Head of caudate nucleus (tissue), 42 donors: ENCODE data around the gene VAV1.
"Not testable (repeated sequence)": the region's sequence is repeated elsewhere in the genome, so short reads cannot be mapped to it uniquely, and the experiment has no call there.

Experiments
- DNase-seq, 42 donors: peaks; one replicate each; pipeline versions ENCODE4 v3.0.0 to v3.0.0-alpha.2; 2020 to 2021; ENCODE audit warnings: mixed read lengths in 7 of 42
- intact Hi-C: fragments of 100-400 bp; cut with DNase I; formaldehyde crosslinking; loops from one replicate; pipeline ENCODE4 v1.15.0; 2022

The VAV1 gene

DNA sequence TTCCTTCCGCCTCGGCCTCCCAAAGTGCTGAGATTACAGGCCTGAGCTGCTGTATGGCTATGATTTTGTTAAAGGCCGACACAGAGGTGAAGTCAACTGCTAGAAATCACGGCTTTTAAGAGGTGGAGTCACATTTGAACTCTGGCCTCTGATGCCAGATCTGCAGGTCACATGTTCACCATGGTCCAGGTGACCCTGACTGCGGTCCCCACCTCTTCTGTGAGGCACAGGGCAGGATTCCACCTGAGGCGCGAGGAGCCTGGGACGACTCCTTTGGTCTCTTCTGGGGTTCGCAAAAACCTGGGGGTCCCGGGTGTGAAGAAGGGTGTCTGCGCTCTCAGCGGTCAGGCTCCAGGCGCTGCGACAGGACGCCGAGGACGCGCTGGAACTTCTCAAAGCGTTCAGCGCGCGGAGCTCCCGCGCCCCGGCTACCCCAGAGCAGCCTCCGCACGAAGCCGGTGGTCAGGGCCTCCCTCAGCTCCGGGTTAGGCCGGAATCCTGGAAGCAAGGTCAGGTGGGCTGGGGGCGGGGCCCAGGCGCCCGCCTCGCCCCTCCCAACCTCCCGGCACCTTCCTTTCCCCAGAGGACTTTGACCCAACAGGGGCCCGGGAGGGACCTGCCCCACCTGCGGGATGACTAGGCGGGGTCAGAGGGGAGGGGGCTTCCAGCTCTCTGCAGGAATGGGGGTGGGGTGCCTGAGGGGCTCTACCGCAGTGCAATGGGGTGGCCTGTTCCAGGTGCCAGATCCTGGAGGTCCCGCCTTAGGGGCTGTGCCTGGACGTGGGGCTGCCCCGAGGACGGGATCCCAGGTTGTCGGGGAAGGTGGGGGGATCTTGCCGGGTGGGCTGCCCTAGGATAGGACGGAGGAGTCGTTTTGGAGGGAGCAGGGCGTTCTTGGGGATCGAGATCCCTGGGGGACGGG lies 20.0 kb upstream of the VAV1 start:
- intact Hi-C loops: loop anchor here (10.0 kb wide), 1 partner anchor 118 kb away; no protein-coding TSS in a partner anchor
- no peak for DNase-seq

GRCh38 chr19:6753178-6754031 lies 19.1 kb upstream of the VAV1 start:
- intact Hi-C loops: loop anchor here (10.0 kb wide), 1 partner anchor 119 kb away; no protein-coding TSS in a partner anchor
- peak in 22 of 42 donors; percentile 11 to 68 (median 44) for DNase-seq

DNA sequence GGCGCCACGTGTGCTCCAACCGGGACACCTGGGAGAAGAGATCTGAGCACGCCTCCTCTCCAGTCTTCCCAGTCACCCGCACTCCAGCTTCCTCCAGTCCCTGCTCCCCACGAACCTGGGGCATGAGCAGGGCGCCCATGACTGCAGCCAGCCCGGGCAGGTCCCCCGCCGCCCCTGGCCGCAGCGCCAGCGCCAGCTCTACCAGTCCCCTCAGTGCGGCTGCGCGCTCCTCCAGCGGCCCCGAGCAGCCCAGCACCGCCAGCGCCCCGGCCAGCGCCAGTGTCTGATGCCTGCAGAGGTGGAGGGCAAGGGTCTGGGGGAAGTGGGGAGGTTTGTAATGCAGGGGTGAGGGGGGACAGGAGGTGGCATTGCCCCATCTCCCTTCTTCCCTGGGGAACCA lies 18.4 kb upstream of the VAV1 start:
- DNase-seq: no peak
- intact Hi-C loops: loop anchor here (10.0 kb wide), 1 partner anchor 119 kb away; no protein-coding TSS in a partner anchor

- no peak for DNase-seq
- intact Hi-C loops: loop anchor here (10.0 kb wide), 1 partner anchor 120 kb away; no protein-coding TSS in a partner anchor
These were observed 17.6 kb upstream of the VAV1 start for GRCh38 chr19:6754653-6755463.

- no peak for DNase-seq
- intact Hi-C loops: no loop called here
These were observed 11.9 kb upstream of the VAV1 start for GRCh38 chr19:6760606-6761005.

DNA sequence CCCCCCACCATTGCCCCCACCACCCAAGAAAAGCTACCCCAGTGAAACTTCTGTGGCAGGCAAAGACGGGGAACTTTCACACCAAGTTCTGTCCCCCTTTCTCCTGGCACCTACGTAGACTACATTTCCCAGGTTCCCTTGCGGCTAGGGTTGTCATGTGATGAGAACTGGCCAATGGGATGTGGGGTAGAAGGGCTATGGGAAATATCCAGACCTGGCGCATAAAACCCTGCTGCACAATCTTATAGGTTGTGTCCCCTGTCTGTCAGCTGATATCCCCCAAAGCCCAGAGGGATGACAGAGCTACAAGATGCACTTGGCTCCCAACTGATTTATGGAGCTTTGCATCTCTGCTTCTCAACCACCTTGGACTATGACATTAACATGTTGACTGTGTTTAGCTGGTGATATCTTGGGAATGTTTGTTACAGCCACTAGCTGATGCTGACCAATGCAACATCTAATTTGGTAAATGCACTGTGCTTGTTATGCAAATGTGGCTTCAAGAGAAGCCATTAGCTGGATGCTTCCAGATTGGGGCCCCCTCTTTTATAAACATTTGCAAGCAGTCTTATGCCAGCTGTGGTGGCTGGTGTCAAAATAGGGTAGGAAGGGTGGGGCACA lies 11.3 kb upstream of the VAV1 start:
- DNase-seq: no peak
- intact Hi-C loops: no loop called here

DNA sequence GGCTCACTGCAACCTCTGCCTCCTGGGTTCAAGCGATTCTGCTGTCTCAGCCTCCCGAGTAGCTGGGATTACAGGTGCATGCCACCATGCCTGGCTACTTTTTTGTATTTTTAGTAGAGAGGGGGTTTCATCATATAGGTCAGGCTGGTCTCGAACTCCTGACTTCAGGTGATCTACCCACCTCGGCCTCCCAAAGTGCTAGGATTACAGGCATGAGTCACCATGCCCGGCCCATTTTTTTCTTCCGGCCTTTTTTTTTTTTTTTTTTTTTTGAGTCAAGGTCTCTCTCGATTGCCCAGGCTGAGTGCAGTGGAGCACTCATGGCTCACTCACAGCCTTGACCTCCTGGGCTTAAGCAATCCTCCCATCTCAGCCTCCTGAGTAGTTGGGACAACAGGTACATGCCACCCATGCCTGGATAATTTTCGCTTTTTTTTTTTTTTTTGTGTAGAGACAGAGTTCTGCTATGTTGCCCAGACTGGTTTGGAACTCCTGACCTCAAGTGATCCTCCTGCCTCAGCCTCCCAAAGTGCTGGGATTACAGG lies 10.2 kb upstream of the VAV1 start:
- DNase-seq, intact Hi-C loops: not testable (repeated sequence)

DNA sequence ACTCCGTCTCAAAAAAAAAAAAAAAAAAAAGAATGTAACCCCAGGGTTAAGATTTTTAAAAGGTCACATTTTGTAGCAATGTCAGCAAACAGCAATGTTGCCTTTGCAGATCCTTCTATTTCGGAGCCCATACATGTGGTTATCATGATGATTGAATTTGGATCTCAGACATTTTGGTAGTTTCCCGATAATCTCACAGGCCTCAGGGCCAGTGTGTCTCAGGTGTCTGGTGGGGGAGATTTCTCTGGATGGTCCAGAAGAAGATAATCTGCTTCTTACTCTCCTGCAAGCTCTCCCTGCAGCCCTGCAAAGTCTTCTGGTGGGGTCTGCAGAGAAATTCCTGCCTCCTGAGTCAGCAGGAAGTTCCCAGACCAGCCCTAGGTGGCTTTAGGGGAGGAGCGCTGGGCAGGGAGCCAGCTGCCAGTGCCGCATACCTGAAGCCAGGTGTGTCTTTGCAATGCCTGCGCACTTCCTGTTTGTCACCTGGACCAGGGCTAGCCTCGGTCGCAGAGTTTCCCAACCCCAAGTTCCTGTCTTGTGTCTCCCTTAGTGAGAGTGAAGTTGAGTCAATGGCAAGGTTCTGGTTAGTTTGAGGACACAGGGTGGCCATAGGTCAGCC lies 6.7 kb upstream of the VAV1 start:
- no peak for DNase-seq
- intact Hi-C loops: no loop called here

DNA sequence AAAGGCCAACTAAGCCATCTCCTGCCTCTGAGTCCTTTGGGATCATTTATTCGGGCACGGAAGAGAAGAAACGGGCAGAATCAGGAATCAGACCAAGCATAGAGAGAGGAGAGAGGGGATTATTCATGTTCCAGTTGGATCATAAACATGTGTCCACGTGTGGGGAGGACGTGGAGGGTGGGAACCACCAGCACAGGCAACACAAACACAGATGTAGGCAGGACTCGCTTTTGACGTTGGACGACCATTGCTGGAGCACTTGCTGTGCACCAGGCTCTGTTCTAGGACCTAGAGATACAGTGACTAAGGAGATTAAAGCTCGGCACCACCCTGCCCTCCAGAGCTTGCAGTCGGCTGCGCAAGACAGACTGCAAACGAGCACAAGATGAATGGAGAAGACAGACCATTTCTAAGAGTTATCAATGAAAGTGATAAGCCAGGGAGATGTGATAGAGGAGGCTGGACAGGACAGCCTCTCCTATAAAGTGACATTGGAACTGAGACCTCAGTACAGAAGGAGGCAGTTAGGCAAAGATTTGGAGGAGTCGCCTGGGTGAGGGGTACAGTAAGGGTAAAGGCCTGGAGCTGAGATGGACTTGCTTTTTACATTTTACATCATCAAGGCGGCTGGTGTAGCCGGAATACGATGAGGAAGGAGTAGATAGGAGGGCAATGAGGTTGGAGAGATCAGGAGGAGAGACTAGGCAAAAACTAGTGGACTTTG lies 6.0 kb upstream of the VAV1 start:
- intact Hi-C loops: no loop called here
- DNase-seq: no peak

DNA sequence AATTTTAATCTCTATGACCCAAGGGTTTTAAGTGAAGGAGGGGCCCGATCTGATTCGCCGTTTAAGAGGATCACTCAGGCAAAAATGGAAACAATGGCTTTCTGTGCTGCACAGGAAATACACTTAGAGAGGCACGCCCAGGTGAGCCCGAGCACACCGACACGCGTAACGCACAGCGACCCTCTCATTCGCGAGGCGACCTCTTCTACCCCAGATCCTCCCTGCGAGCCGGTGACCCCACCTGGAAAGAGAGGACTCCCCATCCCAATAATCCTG lies 5.5 kb upstream of the VAV1 start:
- intact Hi-C loops: no loop called here
- DNase-seq: no peak

DNA sequence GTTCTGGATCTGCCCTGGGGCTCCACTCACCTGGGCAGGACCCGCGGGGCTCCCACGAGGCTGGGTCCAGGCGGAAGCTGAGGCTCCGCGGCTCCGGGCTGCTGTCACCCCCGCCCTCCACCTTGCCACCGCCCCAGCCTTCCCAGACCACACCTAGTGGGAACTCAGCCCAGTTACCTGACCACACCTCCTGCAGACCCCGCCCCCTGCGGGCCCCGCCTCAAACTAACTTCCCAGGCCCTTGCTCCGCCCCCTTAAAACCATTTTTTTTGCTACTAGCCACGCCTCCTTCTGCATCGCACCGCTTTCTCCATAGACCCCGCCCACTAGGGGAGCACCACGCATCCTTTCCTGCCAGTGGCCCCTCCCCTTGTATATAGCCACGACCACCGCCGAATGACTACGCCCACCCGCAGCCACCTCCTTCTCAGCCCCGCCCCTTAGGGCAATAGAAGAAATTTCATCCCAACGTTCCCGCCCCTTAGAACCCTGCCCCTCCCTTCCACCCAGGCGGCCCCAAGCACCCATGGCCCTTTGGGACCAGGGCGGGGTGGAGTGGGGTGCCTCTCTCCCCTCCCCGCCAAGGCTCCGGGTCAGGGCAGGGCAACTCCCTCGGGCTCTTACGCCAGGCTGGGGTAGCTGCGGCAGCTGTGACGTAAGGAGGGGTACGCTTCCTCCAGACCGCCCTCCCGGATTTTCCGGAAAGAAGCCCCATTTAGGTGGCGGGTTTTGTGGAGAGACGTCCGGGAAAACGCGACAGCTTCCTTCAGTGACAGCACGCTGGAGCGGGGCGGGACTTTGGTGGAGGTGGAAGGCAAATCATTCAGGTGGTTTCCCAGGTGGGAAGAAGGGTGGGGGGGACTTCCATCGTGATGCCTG lies 4.9 kb upstream of the VAV1 start, which contains the start of gene SH2D3A:
Gene SH2D3A (minus strand): TSS at position 79 of the 879 bp plus-strand sequence. CDS start 3,687 bp downstream, outside the sequence.
- intact Hi-C loops: no loop called here
- DNase-seq: peak in 8 of 42 donors; percentile 3 to 61 (median 37)

GRCh38 chr19:6768236-6768785 lies 4.2 kb upstream of the VAV1 start:
- DNase-seq: no peak
- intact Hi-C loops: no loop called here

- DNase-seq: no peak
- intact Hi-C loops: no loop called here
These were observed 3.4 kb upstream of the VAV1 start for GRCh38 chr19:6769006-6769619.

- DNase-seq, intact Hi-C loops: not testable (repeated sequence)
These were observed 870 bp upstream of the VAV1 start for GRCh38 chr19:6771648-6772027.

DNA sequence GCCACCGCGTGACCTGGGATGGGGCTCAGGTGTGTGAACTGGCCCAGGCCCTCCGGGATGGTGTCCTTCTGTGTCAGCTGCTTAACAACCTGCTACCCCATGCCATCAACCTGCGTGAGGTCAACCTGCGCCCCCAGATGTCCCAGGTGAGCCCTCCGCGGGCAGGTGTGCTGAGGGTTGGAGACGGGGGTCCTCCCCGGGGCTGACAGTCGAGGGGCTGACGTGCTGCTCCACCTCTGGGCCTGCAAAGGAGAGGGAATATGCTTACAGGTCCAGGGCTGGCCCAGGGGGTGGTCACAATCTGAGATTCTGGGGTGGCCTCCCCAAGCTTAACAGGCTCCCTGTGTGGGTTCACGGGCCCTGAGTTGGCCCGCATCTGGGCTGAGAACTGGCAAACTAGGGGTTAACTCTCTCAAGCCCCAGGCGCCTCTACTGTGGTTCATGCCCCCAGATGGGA lies 386 bp downstream of the VAV1 start:
- intact Hi-C loops: no loop called here

More for the DNA sequence above, 386 bp downstream of the VAV1 start:
- DNase-seq: no peak
